ENCODE data around the gene IL3RA.

DNA sequence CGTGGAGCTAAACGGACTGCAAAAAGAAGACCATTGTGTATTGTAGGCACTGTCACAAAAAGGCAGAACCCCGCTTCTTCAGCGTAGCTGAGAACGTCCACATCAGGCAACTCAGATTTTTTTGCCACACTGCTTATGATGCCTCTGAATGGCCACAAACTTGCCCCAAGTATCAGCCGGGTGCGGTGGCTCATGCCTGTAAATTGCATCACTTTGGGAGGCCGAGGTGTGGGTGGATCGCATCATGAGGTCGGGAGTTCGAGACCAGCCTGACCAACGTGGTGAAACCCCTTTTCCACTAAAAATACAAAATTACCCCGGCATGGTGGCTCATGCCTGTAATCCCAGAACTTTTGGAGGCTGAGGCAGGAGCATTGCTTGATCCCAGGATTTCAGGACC is 14.9 kb upstream of the IL3RA start:
- TF ChIP-seq, protein P1, sequence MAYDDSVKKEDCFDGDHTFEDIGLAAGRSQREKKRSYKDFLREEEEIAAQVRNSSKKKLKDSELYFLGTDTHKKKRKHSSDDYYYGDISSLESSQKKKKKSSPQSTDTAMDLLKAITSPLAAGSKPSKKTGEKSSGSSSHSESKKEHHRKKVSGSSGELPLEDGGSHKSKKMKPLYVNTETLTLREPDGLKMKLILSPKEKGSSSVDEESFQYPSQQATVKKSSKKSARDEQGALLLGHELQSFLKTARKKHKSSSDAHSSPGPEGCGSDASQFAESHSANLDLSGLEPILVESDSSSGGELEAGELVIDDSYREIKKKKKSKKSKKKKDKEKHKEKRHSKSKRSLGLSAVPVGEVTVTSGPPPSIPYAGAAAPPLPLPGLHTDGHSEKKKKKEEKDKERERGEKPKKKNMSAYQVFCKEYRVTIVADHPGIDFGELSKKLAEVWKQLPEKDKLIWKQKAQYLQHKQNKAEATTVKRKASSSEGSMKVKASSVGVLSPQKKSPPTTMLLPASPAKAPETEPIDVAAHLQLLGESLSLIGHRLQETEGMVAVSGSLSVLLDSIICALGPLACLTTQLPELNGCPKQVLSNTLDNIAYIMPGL (CRISPR knock-in tag; IDR thresholded peaks at IDR 0.05), result no peak
- TF ChIP-seq, protein P2, sequence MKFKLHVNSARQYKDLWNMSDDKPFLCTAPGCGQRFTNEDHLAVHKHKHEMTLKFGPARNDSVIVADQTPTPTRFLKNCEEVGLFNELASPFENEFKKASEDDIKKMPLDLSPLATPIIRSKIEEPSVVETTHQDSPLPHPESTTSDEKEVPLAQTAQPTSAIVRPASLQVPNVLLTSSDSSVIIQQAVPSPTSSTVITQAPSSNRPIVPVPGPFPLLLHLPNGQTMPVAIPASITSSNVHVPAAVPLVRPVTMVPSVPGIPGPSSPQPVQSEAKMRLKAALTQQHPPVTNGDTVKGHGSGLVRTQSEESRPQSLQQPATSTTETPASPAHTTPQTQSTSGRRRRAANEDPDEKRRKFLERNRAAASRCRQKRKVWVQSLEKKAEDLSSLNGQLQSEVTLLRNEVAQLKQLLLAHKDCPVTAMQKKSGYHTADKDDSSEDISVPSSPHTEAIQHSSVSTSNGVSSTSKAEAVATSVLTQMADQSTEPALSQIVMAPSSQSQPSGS (CRISPR knock-in tag; IDR thresholded peaks at IDR 0.05; ENCODE audit: borderline replicate concordance, low read depth), result no peak
- TF ChIP-seq, protein P3, sequence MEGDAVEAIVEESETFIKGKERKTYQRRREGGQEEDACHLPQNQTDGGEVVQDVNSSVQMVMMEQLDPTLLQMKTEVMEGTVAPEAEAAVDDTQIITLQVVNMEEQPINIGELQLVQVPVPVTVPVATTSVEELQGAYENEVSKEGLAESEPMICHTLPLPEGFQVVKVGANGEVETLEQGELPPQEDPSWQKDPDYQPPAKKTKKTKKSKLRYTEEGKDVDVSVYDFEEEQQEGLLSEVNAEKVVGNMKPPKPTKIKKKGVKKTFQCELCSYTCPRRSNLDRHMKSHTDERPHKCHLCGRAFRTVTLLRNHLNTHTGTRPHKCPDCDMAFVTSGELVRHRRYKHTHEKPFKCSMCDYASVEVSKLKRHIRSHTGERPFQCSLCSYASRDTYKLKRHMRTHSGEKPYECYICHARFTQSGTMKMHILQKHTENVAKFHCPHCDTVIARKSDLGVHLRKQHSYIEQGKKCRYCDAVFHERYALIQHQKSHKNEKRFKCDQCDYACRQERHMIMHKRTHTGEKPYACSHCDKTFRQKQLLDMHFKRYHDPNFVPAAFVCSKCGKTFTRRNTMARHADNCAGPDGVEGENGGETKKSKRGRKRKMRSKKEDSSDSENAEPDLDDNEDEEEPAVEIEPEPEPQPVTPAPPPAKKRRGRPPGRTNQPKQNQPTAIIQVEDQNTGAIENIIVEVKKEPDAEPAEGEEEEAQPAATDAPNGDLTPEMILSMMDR (IDR thresholded peaks at IDR 0.05), result no peak
- TF ChIP-seq JUN (CRISPR knock-in tag; IDR thresholded peaks at IDR 0.05) (no peak), ETV6 (CRISPR knock-in tag; IDR thresholded peaks at IDR 0.05) (no peak), SMAD3 (CRISPR knock-in tag; IDR thresholded peaks at IDR 0.05; ENCODE audit: borderline replicate concordance) (no peak), ZNF138 (CRISPR knock-in tag; conservative IDR thresholded peaks at IDR 0.05) (no peak), TEAD4 (CRISPR knock-in tag; IDR thresholded peaks at IDR 0.05) (no peak), ZNF232 (CRISPR knock-in tag; IDR thresholded peaks at IDR 0.05) (no peak)
- TF ChIP-seq, protein P4, sequence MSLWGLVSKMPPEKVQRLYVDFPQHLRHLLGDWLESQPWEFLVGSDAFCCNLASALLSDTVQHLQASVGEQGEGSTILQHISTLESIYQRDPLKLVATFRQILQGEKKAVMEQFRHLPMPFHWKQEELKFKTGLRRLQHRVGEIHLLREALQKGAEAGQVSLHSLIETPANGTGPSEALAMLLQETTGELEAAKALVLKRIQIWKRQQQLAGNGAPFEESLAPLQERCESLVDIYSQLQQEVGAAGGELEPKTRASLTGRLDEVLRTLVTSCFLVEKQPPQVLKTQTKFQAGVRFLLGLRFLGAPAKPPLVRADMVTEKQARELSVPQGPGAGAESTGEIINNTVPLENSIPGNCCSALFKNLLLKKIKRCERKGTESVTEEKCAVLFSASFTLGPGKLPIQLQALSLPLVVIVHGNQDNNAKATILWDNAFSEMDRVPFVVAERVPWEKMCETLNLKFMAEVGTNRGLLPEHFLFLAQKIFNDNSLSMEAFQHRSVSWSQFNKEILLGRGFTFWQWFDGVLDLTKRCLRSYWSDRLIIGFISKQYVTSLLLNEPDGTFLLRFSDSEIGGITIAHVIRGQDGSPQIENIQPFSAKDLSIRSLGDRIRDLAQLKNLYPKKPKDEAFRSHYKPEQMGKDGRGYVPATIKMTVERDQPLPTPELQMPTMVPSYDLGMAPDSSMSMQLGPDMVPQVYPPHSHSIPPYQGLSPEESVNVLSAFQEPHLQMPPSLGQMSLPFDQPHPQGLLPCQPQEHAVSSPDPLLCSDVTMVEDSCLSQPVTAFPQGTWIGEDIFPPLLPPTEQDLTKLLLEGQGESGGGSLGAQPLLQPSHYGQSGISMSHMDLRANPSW (CRISPR knock-in tag; conservative IDR thresholded peaks at IDR 0.05; ENCODE audit: low read depth), result no peak
